HG03460 (cell line): Measurements from ENCODE around the gene PXYLP1.

Experiments used
- ATAC-seq: cut with Tn5 transposase; IDR thresholded peaks from one replicate; pipeline ENCODE4 v1.9.1; 2021; ENCODE audit not compliant: unreplicated experiment

The PXYLP1 gene

GRCh38 chr3:141227752-141228151 is 3.9 kb upstream of the PXYLP1 start:
- no peak for ATAC-seq

- ATAC-seq: no peak
Measured at GRCh38 chr3:141228395-141228794, 3.2 kb upstream of the PXYLP1 start.

- no peak for ATAC-seq
Measured at GRCh38 chr3:141229132-141229531, 2.5 kb upstream of the PXYLP1 start.

- no peak for ATAC-seq
Measured at GRCh38 chr3:141230293-141230692, 1.3 kb upstream of the PXYLP1 start.

GRCh38 chr3:141231952-141232823 is 563 bp downstream of the PXYLP1 start:
- no peak for ATAC-seq

GRCh38 chr3:141233457-141234161 is 2.0 kb downstream of the PXYLP1 start:
- no peak for ATAC-seq

GRCh38 chr3:141234283-141234682 is 2.7 kb downstream of the PXYLP1 start:
- ATAC-seq: no peak

GRCh38 chr3:141235661-141236171 is 4.1 kb downstream of the PXYLP1 start:
- ATAC-seq: no peak

GRCh38 chr3:141236361-141236760 is 4.7 kb downstream of the PXYLP1 start:
- ATAC-seq: no peak

GRCh38 chr3:141237701-141238521 is 6.3 kb downstream of the PXYLP1 start:
- no peak for ATAC-seq

GRCh38 chr3:141239511-141240281 is 8.1 kb downstream of the PXYLP1 start:
- no peak for ATAC-seq

- no peak for ATAC-seq
Measured at GRCh38 chr3:141240286-141240685, 8.7 kb downstream of the PXYLP1 start.

- ATAC-seq: no peak
Measured at GRCh38 chr3:141240687-141241615, 9.3 kb downstream of the PXYLP1 start.

- ATAC-seq: no peak
Measured at GRCh38 chr3:141241616-141242376, 10.2 kb downstream of the PXYLP1 start.

- no peak for ATAC-seq
Measured at GRCh38 chr3:141242377-141243092, 10.9 kb downstream of the PXYLP1 start.

- ATAC-seq: no peak
Measured at GRCh38 chr3:141243271-141243707, 11.7 kb downstream of the PXYLP1 start.

- ATAC-seq: no peak
Measured at GRCh38 chr3:141246224-141246957, 14.8 kb downstream of the PXYLP1 start.
